ENCODE data around the gene MROH9.

MROH9 gene

DNA sequence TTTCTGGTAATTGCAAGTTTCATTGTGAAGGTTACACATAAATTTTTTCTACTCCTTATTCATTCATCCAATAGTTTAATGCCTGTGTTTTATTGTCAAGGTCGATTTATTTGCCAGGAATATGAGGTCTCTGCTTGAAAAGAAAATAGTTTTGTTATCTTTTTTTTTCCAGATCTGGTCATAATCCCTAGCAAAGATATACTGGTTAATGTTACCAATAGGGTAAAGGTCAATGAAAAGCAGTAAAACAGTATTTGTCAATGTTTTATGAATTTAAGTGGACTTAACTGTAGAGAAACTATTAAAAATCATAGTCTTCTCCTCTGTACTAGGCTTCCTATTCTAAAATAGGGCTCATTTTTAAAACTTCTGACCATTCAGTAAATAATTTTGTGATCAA lies 147.3 kb downstream of the MROH9 start:
- FAIRE-seq: no peak
- no peak for TF ChIP-seq POLR2A (IDR thresholded peaks at IDR 0.05; ENCODE audit: low read depth, low read length)
- DNase-seq (ENCODE audit: insufficient read length, low spot score): no peak

DNA sequence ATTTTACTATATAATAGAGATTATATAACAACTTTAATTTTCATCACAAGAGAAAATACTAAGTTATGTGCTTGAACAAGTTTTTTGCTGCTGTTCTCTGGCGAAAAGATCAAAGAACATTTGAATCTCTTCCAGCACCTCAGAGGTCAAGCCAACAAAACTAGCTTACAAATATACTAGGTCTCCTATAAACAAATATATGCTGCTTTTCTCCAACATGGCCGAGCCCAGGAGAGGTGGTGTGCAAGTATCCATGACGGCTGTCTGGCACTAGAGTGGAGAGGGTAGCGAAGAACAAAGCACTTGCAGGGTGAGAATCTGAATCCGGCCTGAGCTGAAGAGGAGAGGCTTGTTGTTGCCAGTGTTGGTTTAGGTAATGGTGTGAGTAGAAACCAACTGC lies 147.9 kb downstream of the MROH9 start:
- FAIRE-seq (no peak), DNase-seq (ENCODE audit: insufficient read length, low spot score) (no peak)
- no peak for TF ChIP-seq POLR2A (IDR thresholded peaks at IDR 0.05; ENCODE audit: low read depth, low read length)

DNA sequence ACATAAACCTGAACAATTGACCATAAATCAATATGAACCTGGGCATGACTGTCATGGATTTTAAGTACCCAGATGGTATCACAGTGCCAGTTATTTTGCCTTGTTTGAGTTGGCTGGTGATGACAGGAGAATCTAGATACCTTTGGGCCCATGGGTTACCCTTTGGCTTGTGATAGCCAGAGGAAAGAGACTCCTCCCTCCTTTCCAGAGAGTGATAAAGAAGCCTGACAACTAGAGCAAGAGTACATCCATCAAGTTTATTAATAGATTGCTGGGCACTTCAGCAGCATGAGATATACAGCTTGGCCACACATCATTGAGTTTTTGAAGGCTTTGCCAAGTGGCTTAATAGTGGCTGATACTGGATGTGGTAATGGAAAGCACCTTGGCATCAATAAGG lies 148.8 kb downstream of the MROH9 start:
- FAIRE-seq: no peak

DNA sequence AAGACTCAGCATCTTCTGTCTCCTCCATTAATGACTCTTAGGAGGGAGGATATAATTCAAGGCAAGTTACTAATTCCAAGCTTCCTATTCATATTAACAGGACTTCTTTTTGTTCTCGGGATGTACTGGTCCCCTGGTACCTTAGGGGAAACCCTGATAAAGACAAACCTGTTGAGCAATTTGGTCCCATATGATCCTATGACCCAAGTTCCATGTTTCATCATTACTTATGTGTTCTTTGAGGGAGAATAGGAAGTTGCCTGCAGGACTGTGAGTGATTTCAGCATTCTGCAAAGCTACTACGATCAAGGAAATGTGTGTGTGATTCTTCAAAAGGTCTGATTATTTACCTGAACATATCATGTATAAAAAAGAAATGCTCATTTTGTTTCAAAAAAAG lies 149.5 kb downstream of the MROH9 start:
- TF ChIP-seq POLR2A (IDR thresholded peaks at IDR 0.05; ENCODE audit: low read depth, low read length): no peak
- DNase-seq (ENCODE audit: insufficient read length, low spot score): no peak
- FAIRE-seq: no peak

More for the DNA sequence above, 148.8 kb downstream of the MROH9 start:
- no peak for TF ChIP-seq POLR2A (IDR thresholded peaks at IDR 0.05; ENCODE audit: low read depth, low read length)
- no peak for DNase-seq (ENCODE audit: insufficient read length, low spot score)

DNA sequence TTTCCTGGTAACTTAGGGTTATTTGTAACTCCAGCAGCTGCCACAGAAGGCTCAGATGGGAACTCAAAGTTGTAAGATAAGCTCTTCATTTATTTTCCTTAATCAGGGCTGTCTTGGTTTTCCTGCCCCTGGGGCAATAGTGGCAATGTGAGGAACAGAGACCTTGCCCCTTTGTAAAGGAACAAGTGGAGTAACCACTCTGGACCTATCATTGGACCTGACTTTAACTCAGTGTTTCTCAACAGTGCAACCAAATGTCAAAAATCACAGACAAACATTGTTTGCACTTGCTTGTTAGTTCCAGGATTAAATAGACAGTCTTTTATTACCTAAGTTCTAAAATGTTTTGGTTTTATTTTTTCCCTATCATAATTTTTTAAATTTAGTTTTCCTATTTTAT lies 152.6 kb downstream of the MROH9 start:
- DNase-seq (ENCODE audit: insufficient read length, low spot score) (no peak), FAIRE-seq (no peak)
- TF ChIP-seq POLR2A (IDR thresholded peaks at IDR 0.05; ENCODE audit: low read depth, low read length): no peak

DNA sequence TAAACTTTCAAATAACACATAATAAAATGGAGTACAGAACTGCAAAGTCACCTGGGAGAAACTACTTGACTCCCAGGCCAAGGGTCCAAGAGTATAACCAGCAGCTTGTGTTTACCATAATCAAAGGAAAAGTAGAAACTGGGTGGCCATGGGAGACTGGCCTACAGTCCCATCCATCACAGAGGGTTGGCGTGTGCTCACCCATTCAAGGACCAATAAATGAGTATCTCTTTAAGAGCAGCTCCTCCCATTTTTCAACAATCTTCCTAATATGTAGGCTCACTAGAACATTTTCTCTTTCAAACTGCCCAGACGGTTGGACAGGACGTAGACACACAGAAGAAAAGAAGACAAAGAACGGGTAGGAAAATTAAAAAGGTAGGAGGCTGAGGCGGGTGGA lies 155.3 kb downstream of the MROH9 start, which contains the start of gene FMO3:
FMO3 (plus strand) TSS at position 302 of the 400 bp plus-strand sequence. CDS start 1,754 bp downstream, outside the sequence.
- no peak for DNase-seq (ENCODE audit: insufficient read length, low spot score)
- FAIRE-seq: no peak
- no peak for TF ChIP-seq POLR2A (IDR thresholded peaks at IDR 0.05; ENCODE audit: low read depth, low read length)

DNA sequence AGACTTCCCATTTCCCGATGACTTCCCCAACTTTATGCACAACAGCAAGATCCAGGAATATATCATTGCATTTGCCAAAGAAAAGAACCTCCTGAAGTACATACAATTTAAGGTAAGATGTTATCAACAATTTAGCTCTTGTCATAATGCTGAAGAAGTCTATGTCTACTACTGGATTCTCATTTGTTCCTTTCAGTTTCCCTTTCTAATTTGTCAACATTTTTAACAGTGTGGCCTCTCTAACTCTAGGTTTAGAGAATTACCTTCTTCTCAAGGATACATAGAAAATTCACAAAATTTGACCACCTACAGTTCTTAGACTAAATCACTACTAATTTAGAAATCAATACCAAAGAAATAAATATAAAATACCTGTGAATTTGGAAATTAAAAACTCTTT lies 168.5 kb downstream of the MROH9 start:
- FAIRE-seq: no peak
- TF ChIP-seq POLR2A (IDR thresholded peaks at IDR 0.05; ENCODE audit: low read depth, low read length): no peak
- DNase-seq (ENCODE audit: insufficient read length, low spot score): no peak

DNA sequence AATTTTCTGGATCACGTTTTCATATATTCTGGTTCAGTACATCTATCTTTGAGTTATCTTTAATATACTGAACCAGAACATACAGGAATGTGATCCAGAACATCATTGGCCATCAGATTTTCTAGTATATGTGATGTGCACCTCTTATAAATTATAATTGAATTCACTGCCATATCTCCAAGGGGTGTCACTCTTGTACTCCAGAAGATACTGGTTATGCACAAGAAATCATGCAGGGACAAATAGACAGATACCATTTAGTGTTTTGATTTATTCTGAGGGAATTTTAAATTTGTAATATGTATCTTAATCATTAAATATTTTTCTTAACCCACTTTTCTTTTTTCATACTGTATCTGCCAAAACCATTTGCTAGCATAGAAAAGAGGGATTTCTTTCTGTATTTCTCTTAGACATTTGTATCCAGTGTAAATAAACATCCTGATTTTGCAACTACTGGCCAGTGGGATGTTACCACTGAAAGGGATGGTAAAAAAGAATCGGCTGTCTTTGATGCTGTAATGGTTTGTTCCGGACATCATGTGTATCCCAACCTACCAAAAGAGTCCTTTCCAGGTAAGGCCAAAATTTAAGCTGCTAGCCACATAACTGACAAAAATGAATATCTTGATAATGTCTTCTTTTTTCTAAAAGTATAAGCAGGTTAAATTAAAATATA lies 172.1 kb downstream of the MROH9 start:
- DNase-seq (ENCODE audit: insufficient read length, low spot score) (no peak), FAIRE-seq (no peak)

DNA sequence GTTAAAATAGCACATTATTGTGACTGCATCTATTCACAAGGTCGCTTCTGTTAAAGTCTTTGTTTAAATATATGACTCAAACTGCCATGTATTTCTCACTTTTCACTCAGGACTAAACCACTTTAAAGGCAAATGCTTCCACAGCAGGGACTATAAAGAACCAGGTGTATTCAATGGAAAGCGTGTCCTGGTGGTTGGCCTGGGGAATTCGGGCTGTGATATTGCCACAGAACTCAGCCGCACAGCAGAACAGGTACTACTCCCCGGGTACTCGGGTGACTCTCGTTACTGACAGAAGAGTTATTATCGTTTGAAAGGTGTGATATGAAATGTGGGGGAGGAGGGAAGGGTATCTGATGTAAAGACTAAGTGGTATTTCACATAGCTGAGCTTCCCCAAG lies 172.6 kb downstream of the MROH9 start:
- FAIRE-seq (no peak), DNase-seq (ENCODE audit: insufficient read length, low spot score) (no peak)
- TF ChIP-seq POLR2A (IDR thresholded peaks at IDR 0.05; ENCODE audit: low read depth, low read length): no peak

More for the DNA sequence above, 172.1 kb downstream of the MROH9 start:
- TF ChIP-seq POLR2A (IDR thresholded peaks at IDR 0.05; ENCODE audit: low read depth, low read length): no peak

DNA sequence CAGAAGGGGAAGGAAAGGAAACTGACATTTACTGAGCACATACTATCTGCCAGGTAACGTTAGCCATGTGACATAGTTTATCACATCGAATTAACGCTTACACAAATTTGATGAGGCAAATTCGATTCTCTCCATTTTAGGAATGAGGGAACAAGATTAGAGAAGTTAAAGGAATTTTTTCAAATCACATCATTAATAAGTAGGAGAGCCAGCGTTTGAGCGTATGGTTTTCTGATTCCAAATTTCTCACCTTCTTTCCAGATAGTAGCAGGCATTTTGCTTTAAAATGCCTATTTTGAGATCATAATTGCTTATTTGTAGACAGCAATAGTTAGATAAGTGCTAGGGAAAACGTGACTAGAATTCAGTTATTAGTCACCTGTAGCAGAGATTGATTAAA lies 174.6 kb downstream of the MROH9 start:
- FAIRE-seq (no peak), DNase-seq (ENCODE audit: insufficient read length, low spot score) (no peak)
- TF ChIP-seq POLR2A (IDR thresholded peaks at IDR 0.05; ENCODE audit: low read depth, low read length): no peak

DNA sequence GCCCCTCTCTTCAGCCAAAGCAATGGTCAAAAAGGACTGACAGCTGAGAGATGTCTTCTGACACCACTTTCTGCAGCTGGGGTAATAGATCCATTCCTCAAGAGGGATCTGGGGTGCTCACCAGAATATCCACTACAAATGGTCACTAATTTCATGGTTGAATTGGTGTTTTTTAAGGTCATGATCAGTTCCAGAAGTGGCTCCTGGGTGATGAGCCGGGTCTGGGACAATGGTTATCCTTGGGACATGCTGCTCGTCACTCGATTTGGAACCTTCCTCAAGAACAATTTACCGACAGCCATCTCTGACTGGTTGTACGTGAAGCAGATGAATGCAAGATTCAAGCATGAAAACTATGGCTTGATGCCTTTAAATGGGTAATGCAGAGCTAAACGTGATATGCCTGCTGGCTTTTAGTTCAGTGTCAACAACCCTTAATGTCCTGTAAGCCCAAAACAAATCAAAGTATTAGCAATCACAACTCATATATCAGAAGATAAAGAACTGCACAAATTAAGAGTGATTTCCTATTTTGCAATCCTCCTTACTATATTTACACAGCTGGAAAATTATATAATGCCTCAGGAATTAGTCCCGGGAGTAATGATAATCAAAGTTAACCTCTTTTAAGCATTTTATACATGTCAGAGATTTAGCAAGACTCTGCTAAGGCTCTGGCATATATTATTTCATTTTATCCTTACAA lies 175.4 kb downstream of the MROH9 start:
- no peak for TF ChIP-seq POLR2A (IDR thresholded peaks at IDR 0.05; ENCODE audit: low read depth, low read length)
- no peak for FAIRE-seq
- DNase-seq (ENCODE audit: insufficient read length, low spot score): no peak

DNA sequence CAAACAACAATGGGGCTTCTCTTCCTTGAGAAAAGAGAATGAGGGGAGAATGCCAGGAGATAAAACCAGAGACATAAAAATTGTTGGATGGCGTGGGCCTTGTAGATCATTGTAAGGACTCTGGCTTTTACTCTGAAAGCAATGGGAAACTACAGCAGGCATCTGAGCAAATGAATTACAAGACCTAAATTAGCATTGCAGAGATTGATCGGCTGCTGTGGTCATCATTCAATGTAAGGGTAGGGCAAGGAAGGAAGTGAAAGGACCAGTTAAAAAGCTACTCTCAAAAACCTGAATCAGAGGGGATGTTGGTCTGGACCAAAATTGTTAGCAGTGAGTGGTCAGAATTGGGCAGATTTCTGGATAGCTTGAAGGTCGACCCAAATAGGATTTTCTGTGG lies 176.8 kb downstream of the MROH9 start:
- FAIRE-seq: no peak
- no peak for TF ChIP-seq POLR2A (IDR thresholded peaks at IDR 0.05; ENCODE audit: low read depth, low read length)
- no peak for DNase-seq (ENCODE audit: insufficient read length, low spot score)

DNA sequence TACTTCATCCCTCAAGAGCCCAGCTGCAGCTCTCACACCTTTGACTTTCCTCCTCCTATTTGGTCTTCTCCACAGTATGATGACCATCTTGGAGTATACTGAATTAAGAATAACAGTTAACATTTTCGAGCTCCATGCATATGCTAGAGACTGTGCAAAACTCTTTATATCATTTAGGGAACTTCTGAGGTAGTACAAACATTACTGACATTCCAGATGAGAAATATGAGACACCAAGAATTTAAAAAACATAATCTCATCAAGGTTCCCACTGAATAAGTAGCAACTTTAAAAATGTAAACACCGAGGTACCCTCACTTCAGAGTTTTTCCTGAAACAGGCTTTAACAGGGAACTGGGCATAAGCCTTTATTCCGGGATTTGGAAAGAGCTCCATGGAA lies 178.0 kb downstream of the MROH9 start:
- TF ChIP-seq POLR2A (IDR thresholded peaks at IDR 0.05; ENCODE audit: low read depth, low read length): no peak
- DNase-seq (ENCODE audit: insufficient read length, low spot score): no peak
- FAIRE-seq: no peak
